Measurements from ENCODE around the gene SVOPL. TPM values are rescaled to one million over a fixed set of nuclear protein-coding genes. Genes with fewer than 3 reads are reported as not detected.

The SVOPL gene
- total and polyA plus RNA-seq, 10 of the 15 experiments (the other 5 are each of a cell fraction or from before 2014, with no cell fraction given) = 0.15 TPM; not detected in 9

GRCh38 chr7:138668229-138668596 lies 32.9 kb downstream of the SVOPL start:
- no peak overlapping the region for H3K4me2 ChIP-seq (ENCODE audit: control insufficient read depth, insufficient read depth)
- DNase-seq (ENCODE audit: low read depth, low spot score) = no peak
- in situ Hi-C loops (cut with MboI) (no loop called here), intact Hi-C loops (cut with micrococcal nuclease; ENCODE audit: unreplicated experiment) (no loop called here)
- no peaks in the 10 kb centered on the region for H3K36me3 ChIP-seq (ENCODE audit: control insufficient read depth in 2 of 2, insufficient read depth in 2 of 2, low read length in 1 of 2)
- CTCF ChIA-PET = no interaction called here
- no peak for TF ChIP-seq MLLT1 (IDR thresholded peaks at IDR 0.05)
- BruUV-seq (replicated peaks) = no TSS peak
- H4K20me1 ChIP-seq (ENCODE audit: control insufficient read depth, insufficient read depth) = no peaks in the 10 kb centered on the region
- SMC1A ChIA-PET (ENCODE audit: uncharacterized antibody, unreplicated experiment) = no interaction called here
- H3K27me3 ChIP-seq (replicated peaks in 1 of 2; ENCODE audit: control insufficient read depth in 2 of 2, insufficient read depth in 2 of 2, low read length in 1 of 2) = no peaks in the 10 kb centered on the region
- FAIRE-seq = no peak
- H2AFZ ChIP-seq (ENCODE audit: control insufficient read depth, low read depth, low read length) = no peak overlapping the region
- H3K4me3 ChIP-seq = no peak overlapping the region
- no peak overlapping the region for H3K27ac ChIP-seq (ENCODE audit: control insufficient read depth, insufficient read depth)
- H3K79me2 ChIP-seq (ENCODE audit: control insufficient read depth, insufficient read depth, low read length) = no peaks in the 10 kb centered on the region
- H3K4me1 ChIP-seq (ENCODE audit: control insufficient read depth, insufficient read depth, low read length) = no peaks in the 10 kb centered on the region
- RAD21 ChIA-PET (ENCODE audit: unreplicated experiment) = interaction anchor here (0.6 kb wide), 1 partner anchor 414 kb away, joined by 3 read pairs; no protein-coding TSS in a partner anchor
- POLR2A ChIA-PET = no interaction called here
- WGBS (ENCODE audit: insufficient coverage, insufficient replicate concordance, low lambda C conversion rate, missing lambda C conversion rate) = 100% methylated on average over 2 of the region's 2 CpGs
- H3K9me3 ChIP-seq (replicated peaks; ENCODE audit: control insufficient read depth, insufficient read depth, low read length) = no peaks in the 10 kb centered on the region; the same call in 2 of the 3 replicates
- no peak overlapping the region for H3K9ac ChIP-seq (ENCODE audit: control insufficient read depth, insufficient read depth, low read length)
- ATAC-seq = no peak

- ChIA-PET SMC1A (ENCODE audit: uncharacterized antibody, unreplicated experiment) (no interaction called here), RAD21 (ENCODE audit: unreplicated experiment) (no interaction called here), CTCF (interaction anchor here (1.1 kb wide), 1 partner anchor 71 kb away, joined by 4 read pairs; no protein-coding TSS in a partner anchor), POLR2A (no interaction called here)
- no peak for ATAC-seq
- TF ChIP-seq ZNF687 (IDR thresholded peaks at IDR 0.05) (no peak), SMAD1 (IDR thresholded peaks at IDR 0.05; ENCODE audit: low read depth, partially characterized antibody) (no peak)
- no peak for FAIRE-seq
- H3K4me3 ChIP-seq = no peak overlapping the region
- no peaks in the 10 kb centered on the region for H3K4me1 ChIP-seq (ENCODE audit: control insufficient read depth, insufficient read depth, low read length)
- H3K4me2 ChIP-seq (ENCODE audit: control insufficient read depth, insufficient read depth) = no peak overlapping the region
- no peak overlapping the region for H3K9ac ChIP-seq (ENCODE audit: control insufficient read depth, insufficient read depth, low read length)
- no peaks in the 10 kb centered on the region for H3K27me3 ChIP-seq (replicated peaks in 1 of 2; ENCODE audit: control insufficient read depth in 2 of 2, insufficient read depth in 2 of 2, low read length in 1 of 2)
- no peaks in the 10 kb centered on the region for H3K79me2 ChIP-seq (ENCODE audit: control insufficient read depth, insufficient read depth, low read length)
- H3K36me3 ChIP-seq (ENCODE audit: control insufficient read depth in 2 of 2, insufficient read depth in 2 of 2, low read length in 1 of 2) = no peaks in the 10 kb centered on the region
- H4K20me1 ChIP-seq (ENCODE audit: control insufficient read depth, insufficient read depth) = no peaks in the 10 kb centered on the region
- no peaks in the 10 kb centered on the region; the same call in 2 of the 3 replicates for H3K9me3 ChIP-seq (replicated peaks; ENCODE audit: control insufficient read depth, insufficient read depth, low read length)
- WGBS (ENCODE audit: insufficient coverage, insufficient replicate concordance, low lambda C conversion rate, missing lambda C conversion rate) = 13% methylated on average over 6 of the region's 6 CpGs
- H3K27ac ChIP-seq (ENCODE audit: control insufficient read depth, insufficient read depth) = no peak overlapping the region
- DNase-seq (ENCODE audit: low read depth, low spot score) = no peak
- intact Hi-C loops (cut with micrococcal nuclease; ENCODE audit: unreplicated experiment) (no loop called here), in situ Hi-C loops (cut with MboI) (no loop called here)
- no peak overlapping the region for H2AFZ ChIP-seq (ENCODE audit: control insufficient read depth, low read depth, low read length)
- no TSS peak for BruUV-seq (replicated peaks)
Observed at GRCh38 chr7:138667535-138668228, 33.5 kb downstream of the SVOPL start.
